ENCODE results near the gene RABAC1. TPM values are rescaled to one million over a fixed set of nuclear protein-coding genes. Genes with fewer than 3 reads are reported as not detected.

Gene RABAC1
- total and polyA plus RNA-seq, 7 donors = 48.9 to 131 (median 65.3) TPM

GRCh38 chr19:41934849-41935374 is 24.2 kb downstream of the RABAC1 start:
- TF ChIP-seq CTCF (IDR thresholded peaks at IDR 0.05) = peak; percentile 67
- H3K4me3 ChIP-seq = no peak overlapping the region
- H3K36me3 ChIP-seq (ENCODE audit: insufficient read depth in 1 of 2, low read depth in 1 of 2) = no peaks in the 10 kb centered on the region
- H3K9me3 ChIP-seq = no peaks in the 10 kb centered on the region
- intact Hi-C loops (cut with DNase I) = loop anchor here in 1 of 2 donors (5.0 kb wide), 1 partner anchor 58 kb away; the partner anchor contains the start of gene CD79A
- peak; percentile 53 to 80 (median 66) for ATAC-seq
- H3K27ac ChIP-seq = no peak overlapping the region
- H3K4me1 ChIP-seq = no peaks in the 10 kb centered on the region
- WGBS, 3 donors = 21 to 24% (median 21%) methylated on average over 7 of the region's 7 CpGs
- peaks cover 0 to 72% (median 29%) of the 10 kb centered on the region in 3 donors for H3K27me3 ChIP-seq (ENCODE audit: insufficient read depth in 3 of 3, low read length in 2 of 3)
- DNase-seq = peak; percentile 58 to 75

GRCh38 chr19:41933693-41934426 is 25.3 kb downstream of the RABAC1 start:
- 53 to 66% (median 62%) methylated on average over 7 of the region's 7 CpGs for WGBS, 3 donors
- intact Hi-C loops (cut with DNase I) = loop anchor here in 1 of 2 donors (5.0 kb wide), 1 partner anchor 57 kb away; the partner anchor contains the start of gene CD79A
- peaks cover 0 to 78% (median 29%) of the 10 kb centered on the region in 3 donors for H3K27me3 ChIP-seq (ENCODE audit: insufficient read depth in 3 of 3, low read length in 2 of 3)
- no peak for ATAC-seq
- no peak overlapping the region for H3K4me3 ChIP-seq
- no peak for TF ChIP-seq CTCF (IDR thresholded peaks at IDR 0.05)
- no peak overlapping the region for H3K27ac ChIP-seq
- H3K9me3 ChIP-seq = no peaks in the 10 kb centered on the region
- no peak for DNase-seq
- H3K4me1 ChIP-seq = no peaks in the 10 kb centered on the region
- H3K36me3 ChIP-seq (ENCODE audit: insufficient read depth in 1 of 2, low read depth in 1 of 2) = no peaks in the 10 kb centered on the region

GRCh38 chr19:41932720-41933332 is 26.3 kb downstream of the RABAC1 start:
- no peaks in the 10 kb centered on the region for H3K36me3 ChIP-seq (ENCODE audit: insufficient read depth in 1 of 2, low read depth in 1 of 2)
- H3K4me1 ChIP-seq = peaks cover 5% of the 10 kb centered on the region
- WGBS, 3 donors = 6 to 13% (median 8%) methylated on average over 29 of the region's 29 CpGs
- ATAC-seq (no peak), DNase-seq (no peak)
- no peak for TF ChIP-seq CTCF (IDR thresholded peaks at IDR 0.05)
- no peaks in the 10 kb centered on the region for H3K9me3 ChIP-seq
- intact Hi-C loops (cut with DNase I) = loop anchor here in 1 of 2 donors (5.0 kb wide), 1 partner anchor 56 kb away; the partner anchor contains the start of gene CD79A
- no peak overlapping the region for H3K4me3 ChIP-seq
- peaks cover 0 to 88% (median 36%) of the 10 kb centered on the region in 3 donors for H3K27me3 ChIP-seq (ENCODE audit: insufficient read depth in 3 of 3, low read length in 2 of 3)
- no peak overlapping the region for H3K27ac ChIP-seq

- no peak for TF ChIP-seq CTCF (IDR thresholded peaks at IDR 0.05)
- WGBS, 3 donors = 13 to 18% (median 15%) methylated on average over 10 to 11 of the region's 11 CpGs
- H3K36me3 ChIP-seq (ENCODE audit: insufficient read depth in 1 of 2, low read depth in 1 of 2) = no peaks in the 10 kb centered on the region
- H3K27me3 ChIP-seq (ENCODE audit: insufficient read depth in 3 of 3, low read length in 2 of 3) = peaks cover 0 to 87% (median 39%) of the 10 kb centered on the region in 3 donors
- no peak overlapping the region for H3K4me3 ChIP-seq
- peaks cover 5% of the 10 kb centered on the region for H3K4me1 ChIP-seq
- H3K27ac ChIP-seq = no peak overlapping the region
- DNase-seq = no peak
- intact Hi-C loops (cut with DNase I) = loop anchor here in 1 of 2 donors (5.0 kb wide), 1 partner anchor 55 kb away; the partner anchor contains the start of gene CD79A
- no peak for ATAC-seq
- no peaks in the 10 kb centered on the region for H3K9me3 ChIP-seq
Observed at GRCh38 chr19:41932259-41932719, 26.8 kb downstream of the RABAC1 start.

Data from psoas muscle (tissue), 8 donors.